GM18498 (cell line): ENCODE data around the gene PRAMEF20.

Experiments used
- ATAC-seq: cut with Tn5 transposase; IDR thresholded peaks from one replicate; pipeline ENCODE4 v1.9.1; 2021; ENCODE audit warnings: mild to moderate bottlenecking, moderate library complexity; ENCODE audit not compliant: unreplicated experiment

PRAMEF20 gene

GRCh38 chr1:13461977-13462376 is 51.7 kb downstream of the PRAMEF20 start:
- ATAC-seq = no peak

- no peak for ATAC-seq
Observed at GRCh38 chr1:13462682-13463081, 52.4 kb downstream of the PRAMEF20 start.

GRCh38 chr1:13465515-13465914 is 55.3 kb downstream of the PRAMEF20 start:
- no peak for ATAC-seq

GRCh38 chr1:13469343-13469742 is 59.1 kb downstream of the PRAMEF20 start:
- no peak for ATAC-seq
